T-helper 2 cell treated with Interferon-gamma antibody and Interleukin-4, amounts not matched to agents 100 ng/mL and 5 ng/mL, for 36 hours (primary cell): Measurements from ENCODE around the gene GRID2. TPM values are rescaled to one million over a fixed set of nuclear protein-coding genes. Genes with fewer than 3 reads are reported as not detected.

ENCODE experiments used
- intact Hi-C: fragments of 100-400 bp; cut with micrococcal nuclease; formaldehyde crosslinking; loops from one replicate; pipeline ENCODE4 v1.15.1; 2023
- total RNA-seq: library from RNA; stranded (reverse); gene quantifications from 2 replicates; pipeline ENCODE4 v1.2.3, GENCODE V29; 2022

GRID2 gene
- total RNA-seq, 1 donor from 2014 or later: not detected

DNA sequence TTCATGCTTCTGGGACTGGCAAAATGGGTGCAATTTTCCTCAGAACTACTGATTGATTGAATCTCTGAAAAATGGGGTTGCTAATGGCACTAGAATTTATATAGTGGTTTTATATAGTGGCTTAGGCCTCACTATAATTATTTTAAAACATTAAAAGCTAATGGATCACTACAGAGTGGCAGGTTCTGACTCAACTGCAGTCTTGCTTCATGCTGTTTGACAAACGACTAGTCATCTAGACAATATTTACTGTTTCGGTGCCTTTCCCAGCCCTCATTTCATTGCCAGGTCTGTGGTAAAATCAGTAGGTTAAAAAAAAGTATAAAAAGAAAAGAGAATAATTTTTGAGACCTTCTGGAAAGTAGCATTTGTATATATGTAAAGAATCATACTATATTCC is 1172.0 kb downstream of the GRID2 start:
- intact Hi-C loops: no loop called here

DNA sequence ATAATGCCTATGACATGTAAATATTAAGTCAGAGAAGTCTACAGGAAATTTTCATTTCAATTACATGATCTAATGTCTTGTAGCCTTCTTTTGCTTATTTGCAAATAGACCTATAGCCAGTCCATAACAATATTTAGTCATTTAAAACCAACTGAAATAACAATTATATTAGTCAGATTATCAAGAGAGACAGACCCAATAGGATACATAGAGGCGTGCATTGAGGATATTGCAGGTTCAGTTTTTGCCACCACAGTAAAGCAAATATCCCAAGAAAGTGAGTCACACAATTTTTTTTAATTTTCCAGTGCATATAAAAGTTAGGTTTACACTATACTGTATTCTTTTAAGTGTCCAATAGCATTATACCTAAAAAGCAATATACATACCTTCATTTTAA is 1175.0 kb downstream of the GRID2 start:
- intact Hi-C loops: no loop called here

- intact Hi-C loops: no loop called here
Measured at GRCh38 chr4:93480452-93480851, 1176.7 kb downstream of the GRID2 start.

GRCh38 chr4:93495346-93495745 is 1191.6 kb downstream of the GRID2 start:
- intact Hi-C loops: no loop called here

DNA sequence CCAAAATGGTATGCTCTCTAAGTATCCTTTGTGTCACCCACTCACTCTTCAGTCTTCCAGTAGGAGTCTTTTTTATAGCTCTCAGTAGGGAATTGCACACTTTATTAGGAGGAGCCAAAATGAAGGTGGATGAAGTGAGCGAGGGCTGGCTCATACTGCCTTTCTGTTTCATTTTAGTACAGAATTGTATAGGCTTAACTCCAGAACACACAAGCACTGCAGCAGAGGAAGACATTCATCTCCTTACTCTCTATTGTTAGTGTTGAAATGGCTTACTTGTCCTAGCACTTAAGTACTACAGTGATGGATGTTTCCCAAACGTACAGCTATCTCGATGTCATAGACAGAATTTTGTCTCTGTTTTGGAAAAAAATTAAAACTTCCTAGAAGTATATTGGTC is 1197.5 kb downstream of the GRID2 start:
- intact Hi-C loops: no loop called here

DNA sequence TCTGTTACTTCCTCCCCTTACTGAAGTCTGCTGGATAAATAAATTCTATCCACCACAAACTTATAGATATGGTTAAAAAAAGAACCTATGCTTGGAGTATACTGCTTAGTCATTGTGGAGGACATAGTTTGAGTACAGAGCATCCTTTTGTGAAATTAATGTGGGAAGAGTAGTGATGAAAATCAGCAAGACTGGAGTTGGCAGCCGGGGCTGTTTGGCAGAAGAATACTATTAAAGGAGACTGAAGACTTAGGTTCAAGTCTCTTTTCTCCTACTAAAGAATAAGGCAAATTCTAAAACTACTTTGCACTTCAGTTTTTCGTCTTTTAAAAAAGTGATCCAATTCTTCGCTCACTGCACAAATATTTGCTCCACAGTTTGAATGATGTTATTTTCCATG is 1198.2 kb downstream of the GRID2 start:
- intact Hi-C loops: no loop called here

GRCh38 chr4:93502991-93503390 is 1199.2 kb downstream of the GRID2 start:
- intact Hi-C loops: no loop called here

DNA sequence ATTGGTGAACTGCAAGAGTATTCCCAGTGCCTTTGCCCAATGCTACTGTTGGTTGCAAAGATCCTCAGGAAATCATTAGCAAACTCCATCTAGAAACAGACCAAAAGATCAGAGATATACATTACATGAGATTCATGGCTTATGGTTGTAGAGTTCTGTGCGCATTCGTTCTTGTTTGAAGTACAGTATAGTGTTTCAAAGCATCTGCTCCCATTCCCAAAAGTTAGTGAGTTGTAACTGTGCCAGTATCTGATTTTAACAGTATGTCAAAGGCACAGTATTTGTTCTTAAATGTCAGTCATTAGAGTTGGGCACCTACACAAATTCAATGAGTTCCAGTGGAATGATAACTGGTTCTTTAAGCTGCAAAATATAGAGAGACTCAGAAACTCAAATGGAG is 1210.1 kb downstream of the GRID2 start:
- intact Hi-C loops: no loop called here

GRCh38 chr4:93515208-93515607 is 1211.4 kb downstream of the GRID2 start:
- intact Hi-C loops: no loop called here

GRCh38 chr4:93529692-93530372 is 1226.1 kb downstream of the GRID2 start:
- intact Hi-C loops: no loop called here

- intact Hi-C loops: no loop called here
Measured at GRCh38 chr4:93532234-93532633, 1228.5 kb downstream of the GRID2 start.

GRCh38 chr4:93540562-93540961 is 1236.8 kb downstream of the GRID2 start:
- intact Hi-C loops: no loop called here

DNA sequence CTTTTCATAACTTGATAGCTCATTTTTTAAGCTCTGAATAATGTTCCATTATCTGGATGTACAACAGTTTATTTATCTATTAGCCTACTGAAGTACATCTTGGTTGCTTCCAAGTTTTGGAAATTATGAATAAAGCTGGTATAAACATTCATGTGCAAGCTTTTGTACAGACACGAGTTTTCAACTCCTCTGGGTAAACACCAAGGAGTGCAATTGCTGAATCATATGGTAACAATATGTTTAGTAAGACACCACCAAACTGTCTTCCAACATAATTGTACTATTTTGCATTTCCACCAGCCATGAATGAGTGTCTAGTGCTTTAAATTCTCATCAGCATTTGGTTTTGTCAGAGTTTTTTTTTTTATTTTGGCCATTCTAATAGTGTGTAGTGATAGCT is 1258.1 kb downstream of the GRID2 start:
- intact Hi-C loops: no loop called here

- intact Hi-C loops: no loop called here
Measured at GRCh38 chr4:93568758-93569157, 1265.0 kb downstream of the GRID2 start.

- intact Hi-C loops: no loop called here
Measured at GRCh38 chr4:93573285-93573684, 1269.5 kb downstream of the GRID2 start.

DNA sequence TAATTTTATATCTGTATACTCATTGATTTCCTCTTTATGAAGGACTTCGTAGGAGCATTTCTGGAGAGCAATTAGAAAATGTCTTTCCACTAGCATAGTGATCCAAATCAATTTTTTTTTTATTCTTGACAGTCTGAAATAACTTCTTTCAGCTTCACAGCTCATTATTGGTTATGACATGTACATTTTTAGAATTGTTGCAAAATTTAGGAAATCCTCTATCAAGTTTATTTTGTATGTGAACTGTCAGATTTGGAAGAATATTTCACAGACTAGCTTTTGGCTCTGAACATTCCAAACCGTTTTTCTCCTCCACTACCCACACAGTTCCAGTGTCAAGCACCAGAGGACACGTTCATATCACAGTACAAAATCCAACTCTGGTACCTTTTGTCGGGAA is 1275.2 kb downstream of the GRID2 start:
- intact Hi-C loops: no loop called here

DNA sequence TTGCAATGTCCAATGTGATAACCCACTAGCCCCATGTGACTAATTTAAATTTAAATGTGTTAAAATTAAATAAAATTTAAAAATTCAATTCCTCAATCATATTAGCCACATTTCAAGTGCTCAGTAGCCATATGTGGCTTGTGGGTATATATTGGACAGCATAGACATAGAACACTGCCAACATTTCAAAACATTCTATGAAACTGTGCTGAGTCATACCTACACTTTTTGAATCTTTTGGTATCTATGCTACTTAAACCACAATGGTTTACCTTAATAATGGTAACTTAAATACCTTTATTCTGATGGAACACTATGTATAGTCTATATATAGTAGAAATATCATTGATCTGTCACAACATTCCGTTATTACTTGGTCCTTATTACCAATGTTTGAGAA is 1301.4 kb downstream of the GRID2 start:
- intact Hi-C loops: no loop called here

DNA sequence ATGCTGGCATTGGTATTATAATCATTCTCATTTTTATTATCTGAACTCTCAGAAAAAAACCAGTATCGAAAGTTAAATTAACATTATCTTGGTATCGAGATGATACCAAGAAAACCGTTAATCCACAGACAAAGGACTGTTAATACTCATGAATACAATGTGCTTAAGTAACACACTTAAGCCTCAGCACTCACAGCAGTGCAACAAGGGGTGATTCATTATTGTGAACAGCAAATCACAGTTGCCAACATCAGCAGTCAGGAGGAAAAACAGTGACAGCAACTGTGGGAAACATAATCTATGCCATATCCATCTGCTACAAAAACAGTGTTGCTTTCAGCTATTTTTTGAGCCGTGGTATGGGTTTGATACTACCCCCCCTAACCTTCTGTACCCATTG is 1313.8 kb downstream of the GRID2 start:
- intact Hi-C loops: no loop called here

DNA sequence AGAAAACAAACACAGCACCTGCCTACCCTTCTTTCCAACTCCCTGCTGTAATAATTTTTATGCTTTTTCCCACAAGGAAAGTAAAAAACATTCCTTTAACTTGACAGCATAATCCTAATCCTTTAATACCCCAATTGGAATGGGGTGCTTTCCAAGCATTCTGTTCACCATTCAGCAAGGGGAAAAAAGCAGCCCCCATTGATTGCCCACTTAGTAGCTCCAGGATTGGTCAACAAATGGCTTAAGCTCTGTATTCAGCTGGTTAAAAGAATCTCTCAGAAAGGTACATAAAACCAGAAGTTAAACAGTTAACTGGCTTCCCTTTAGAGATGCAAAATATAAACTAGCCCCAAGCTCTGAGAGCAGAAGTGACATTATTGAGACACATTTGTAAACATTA is 1330.0 kb downstream of the GRID2 start:
- intact Hi-C loops: no loop called here

- intact Hi-C loops: no loop called here
Measured at GRCh38 chr4:93635943-93636342, 1332.2 kb downstream of the GRID2 start.

GRCh38 chr4:93645120-93645519 is 1341.4 kb downstream of the GRID2 start:
- intact Hi-C loops: no loop called here

- intact Hi-C loops: no loop called here
Measured at GRCh38 chr4:93646233-93646930, 1342.6 kb downstream of the GRID2 start.

GRCh38 chr4:93648258-93648657 is 1344.5 kb downstream of the GRID2 start:
- intact Hi-C loops: no loop called here
